Measurements from ENCODE around the gene PPFIA3.

Gene PPFIA3

GRCh38 chr19:49182848-49183375 lies 63.6 kb downstream of the PPFIA3 start:
- DNase-seq = no peak

DNA sequence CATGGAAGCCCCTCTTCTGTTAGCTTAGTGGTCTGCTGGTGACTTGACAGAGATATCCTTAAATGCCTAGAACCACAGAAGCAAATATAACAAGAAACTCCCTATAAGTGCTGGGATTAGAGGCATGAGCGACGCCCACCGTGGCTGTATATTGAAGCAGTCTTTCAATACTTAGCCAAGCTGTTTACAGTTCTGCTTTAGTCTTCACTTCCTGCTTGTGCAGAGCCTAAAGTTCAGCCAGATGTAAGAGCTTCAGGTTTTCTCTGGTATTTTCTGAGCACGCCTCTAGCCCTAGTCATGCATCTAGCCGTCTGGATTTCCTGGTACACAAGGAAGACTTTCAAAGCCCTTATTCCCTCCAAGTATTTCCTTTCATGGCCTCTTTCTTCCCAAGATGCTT lies 66.8 kb downstream of the PPFIA3 start:
- no peak for DNase-seq

DNA sequence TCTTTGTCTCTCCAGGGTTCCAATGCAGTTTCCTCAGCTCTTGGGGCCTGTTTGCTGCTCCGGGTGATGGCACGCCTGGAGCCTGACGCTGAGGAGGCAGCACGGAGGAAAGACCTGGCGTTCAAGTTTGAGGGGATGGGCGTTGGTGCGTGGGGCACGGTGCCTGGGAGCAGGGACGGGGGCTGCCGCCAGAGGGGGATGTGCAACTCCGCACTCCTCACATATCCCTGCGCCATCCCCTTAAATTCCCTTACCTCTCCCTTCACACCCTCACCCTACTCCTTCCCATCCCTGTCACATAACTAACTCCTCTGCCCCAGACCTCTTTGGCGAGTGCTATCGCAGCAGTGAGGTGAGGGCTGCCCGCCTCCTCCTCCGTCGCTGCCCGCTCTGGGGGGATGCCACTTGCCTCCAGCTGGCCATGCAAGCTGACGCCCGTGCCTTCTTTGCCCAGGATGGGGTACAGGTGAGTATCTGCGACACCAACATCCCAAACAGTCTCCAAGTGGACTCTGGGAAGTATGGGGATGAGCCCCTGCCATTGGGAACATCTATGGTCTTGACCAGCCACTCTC lies 69.4 kb downstream of the PPFIA3 start:
- DNase-seq = no peak

DNA sequence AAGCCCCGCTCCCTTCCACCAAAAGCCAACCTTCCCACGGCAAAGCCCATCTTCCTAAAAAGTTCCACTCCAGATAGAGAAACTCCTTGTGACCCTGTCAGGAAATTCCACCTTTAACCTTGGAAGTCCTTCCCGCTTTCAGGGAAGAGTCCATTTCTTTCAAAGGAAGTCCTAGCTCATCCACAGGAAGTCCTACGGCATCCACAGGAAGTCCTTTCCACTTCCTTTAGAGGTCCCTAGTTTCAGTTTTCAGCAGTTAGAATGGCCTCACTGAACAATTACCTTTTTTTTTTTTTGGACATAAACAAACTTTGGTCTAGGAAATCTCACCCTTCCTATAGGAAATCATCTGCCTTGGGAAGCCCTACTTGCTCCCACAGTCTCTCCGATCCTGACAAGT lies 69.9 kb downstream of the PPFIA3 start:
- no peak for DNase-seq

DNA sequence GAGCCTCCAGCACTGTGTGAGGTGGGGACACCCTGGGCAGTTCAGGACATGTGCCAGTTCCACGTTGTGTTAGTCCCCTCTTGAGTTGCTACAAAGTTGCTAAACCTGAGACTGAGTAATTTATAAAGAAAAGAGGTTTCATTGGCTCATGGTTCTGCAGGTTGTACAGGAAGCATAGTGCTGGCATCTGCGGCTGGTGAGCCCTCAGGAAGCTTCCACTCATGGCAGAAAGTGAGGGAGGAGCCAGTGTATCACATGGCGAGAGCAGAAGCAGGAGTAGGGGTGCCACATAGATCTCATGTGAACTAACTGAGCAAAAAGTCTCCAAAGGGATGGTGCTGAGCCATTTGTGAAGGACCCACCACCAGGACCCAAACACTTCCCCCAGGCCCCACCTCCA lies 71.4 kb downstream of the PPFIA3 start:
- DNase-seq = no peak

- no peak for DNase-seq
These were observed 74.6 kb downstream of the PPFIA3 start for GRCh38 chr19:49193822-49194394.

DNA sequence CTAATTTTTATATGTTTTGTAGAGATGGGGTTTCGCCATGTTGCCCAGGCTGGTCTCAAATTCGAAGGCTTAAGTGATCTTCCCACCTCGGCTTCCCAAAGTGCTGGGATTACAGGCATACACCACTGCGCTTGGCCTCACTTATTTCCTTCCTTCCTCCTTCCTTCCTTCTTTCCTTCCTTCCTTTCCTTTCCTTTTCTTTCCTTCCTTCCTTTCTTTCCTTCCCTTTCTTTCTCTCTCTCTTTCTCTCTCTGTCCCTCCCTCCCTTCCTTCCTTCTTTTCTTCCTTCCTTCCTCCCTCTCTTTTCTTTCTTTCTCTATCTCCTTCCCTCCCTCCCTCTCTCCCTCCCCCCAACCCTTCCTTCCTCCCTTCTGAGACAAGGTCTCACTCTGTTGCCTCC lies 75.1 kb downstream of the PPFIA3 start:
- DNase-seq = no peak

DNA sequence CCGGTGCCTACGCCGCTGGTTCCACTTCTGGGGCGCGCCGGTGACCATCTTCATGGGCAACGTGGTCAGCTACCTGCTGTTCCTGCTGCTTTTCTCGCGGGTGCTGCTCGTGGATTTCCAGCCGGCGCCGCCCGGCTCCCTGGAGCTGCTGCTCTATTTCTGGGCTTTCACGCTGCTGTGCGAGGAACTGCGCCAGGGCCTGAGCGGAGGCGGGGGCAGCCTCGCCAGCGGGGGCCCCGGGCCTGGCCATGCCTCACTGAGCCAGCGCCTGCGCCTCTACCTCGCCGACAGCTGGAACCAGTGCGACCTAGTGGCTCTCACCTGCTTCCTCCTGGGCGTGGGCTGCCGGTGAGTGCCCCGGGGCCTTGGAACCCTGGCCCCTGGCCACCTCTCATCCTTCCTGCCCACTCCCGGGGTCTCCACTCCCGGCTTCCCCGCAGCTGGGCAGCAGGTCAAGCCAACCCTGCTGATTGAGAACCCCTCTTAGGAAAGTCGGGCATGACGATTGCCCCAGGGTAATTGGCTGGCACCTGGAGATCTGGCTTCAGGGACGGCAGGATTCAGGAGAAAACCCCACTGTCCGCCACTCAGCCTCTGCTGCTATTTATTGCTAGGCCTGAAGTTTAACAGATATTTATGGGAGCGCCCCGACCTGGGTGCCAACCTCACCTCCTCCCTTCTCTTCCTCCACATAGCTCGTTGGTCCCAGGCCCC lies 77.3 kb downstream of the PPFIA3 start:
- DNase-seq = no peak

DNA sequence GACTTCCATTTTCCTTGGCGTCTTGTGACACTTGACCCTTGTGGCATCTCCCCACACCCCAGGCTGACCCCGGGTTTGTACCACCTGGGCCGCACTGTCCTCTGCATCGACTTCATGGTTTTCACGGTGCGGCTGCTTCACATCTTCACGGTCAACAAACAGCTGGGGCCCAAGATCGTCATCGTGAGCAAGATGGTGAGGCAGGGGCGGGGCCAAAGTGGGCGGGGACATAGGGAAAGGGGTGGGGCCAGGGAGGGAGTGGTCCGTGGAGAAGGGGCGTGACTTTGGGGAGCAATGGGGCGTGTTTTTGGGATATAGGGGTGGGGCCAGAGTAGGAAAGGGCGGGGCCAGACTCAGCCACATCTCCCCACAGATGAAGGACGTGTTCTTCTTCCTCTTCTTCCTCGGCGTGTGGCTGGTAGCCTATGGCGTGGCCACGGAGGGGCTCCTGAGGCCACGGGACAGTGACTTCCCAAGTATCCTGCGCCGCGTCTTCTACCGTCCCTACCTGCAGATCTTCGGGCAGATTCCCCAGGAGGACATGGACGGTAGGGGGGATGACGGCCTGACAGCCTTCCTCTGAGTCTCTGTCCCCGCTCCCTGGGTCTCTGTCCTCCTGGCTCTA lies 81.0 kb downstream of the PPFIA3 start:
- no peak for DNase-seq

Data from SHP77 treated with DMSO at 0.1 percent for 48 hours (cell line).